ENCODE measurements around the gene TTC14.

DNA sequence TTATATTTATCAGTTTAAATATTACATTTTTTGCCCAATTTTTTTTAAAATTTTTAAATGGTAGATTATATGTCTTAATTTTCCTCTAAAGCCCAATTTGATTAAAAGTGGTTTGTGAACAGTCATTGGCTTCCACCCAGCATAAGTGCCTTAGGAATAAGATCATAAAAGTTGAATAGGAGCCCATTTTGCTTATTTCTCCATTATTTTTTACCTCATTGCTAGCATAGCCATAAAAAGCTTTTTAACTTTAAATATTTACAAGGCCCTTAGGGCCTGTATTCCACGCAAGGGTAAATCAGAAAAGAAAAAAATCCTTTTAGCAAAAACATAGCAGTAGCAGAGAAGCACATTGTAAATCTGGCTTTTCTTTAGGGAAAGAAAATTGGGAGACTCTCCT, 9.0 kb downstream of the TTC14 start:
- TF ChIP-seq POLR2A (IDR thresholded peaks at IDR 0.05; ENCODE audit: low read depth, low read length), result no peak
- TF ChIP-seq POLR2AphosphoS5 (IDR thresholded peaks at IDR 0.05; ENCODE audit: low read depth, low read length), result no peak

Data from GM12892 (cell line).